ENCODE data around the gene PPP1CA.

The PPP1CA gene

DNA sequence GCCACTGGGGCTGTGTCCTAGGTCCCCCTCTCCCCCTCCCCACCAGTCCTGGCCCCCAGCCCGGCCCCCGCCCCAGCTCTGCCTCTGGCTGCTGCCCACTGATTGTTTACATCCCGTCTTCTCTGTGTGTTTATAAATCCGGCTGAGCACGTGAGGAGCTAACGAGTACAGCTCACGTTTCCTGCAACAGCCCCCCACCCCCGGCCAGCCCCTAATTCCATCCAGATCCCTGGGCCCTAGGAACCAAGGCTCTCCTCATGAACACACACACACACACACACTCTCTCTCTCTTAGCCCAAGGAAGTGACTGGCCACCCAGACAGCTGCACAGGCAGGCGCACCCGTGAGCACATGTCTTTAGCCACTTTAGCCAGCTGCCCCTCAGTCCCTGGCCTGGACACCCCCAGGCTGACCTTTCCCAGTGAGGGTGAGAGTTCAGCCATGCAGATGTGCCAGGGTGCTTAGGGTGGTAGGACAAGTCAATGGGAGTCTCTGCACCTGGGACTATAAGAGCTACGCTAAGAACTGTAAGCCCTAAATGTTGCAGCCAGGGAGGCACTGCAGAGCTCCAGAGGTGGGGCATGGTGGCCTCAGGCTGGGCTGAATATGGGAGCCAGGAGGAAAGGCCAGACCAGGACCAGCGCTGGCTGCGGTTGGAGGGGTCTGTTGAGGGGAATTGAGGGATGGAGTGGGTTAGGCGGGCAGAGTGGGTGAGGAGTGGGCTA is 31.1 kb downstream of the PPP1CA start:
- DNase-seq (ENCODE audit: low read depth in 2 of 2): no peak

DNA sequence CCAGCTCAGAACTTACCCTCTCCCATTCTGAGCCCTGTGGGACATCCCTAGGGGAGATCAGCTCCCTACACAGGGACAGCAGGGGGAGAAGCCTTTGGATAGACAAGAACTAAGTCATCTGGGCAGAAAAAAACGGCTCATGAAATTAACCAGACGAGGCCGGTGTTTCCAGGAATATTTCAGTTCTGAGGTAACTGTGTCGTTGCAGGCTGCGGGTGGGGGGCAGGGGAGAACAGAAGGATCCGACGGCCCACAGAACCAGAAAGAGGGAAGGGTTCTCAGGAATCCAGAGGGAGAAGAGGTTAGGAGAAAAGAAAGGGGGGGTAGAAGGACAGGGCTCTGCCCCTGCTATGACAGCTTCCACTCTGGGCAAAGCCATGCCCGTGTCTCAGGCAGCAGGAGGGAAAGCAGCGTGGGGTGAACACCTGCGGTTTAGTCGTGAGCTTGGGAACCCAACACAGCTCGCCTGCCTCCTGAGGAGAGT is 31.8 kb downstream of the PPP1CA start:
- no peak for DNase-seq (ENCODE audit: low read depth in 2 of 2)

DNA sequence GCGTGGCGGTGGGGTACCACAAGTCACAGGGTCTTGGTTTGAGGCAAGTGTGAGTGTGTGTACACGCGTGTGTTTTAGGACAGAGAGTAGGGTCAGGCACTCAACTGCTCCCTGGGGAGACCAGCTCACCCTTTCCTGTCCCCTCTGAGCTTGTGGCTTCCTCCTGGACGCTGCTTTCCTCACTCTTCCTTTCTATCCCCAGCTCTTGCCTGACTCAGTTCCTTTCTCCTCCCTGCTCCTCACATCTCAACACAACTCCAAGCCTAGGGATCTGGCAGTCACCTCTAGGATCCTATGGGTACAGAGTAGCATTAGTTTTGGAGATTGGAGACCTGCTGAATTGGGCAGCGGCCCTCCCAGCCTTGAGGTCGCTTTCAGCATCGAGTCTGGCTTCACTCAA is 32.4 kb downstream of the PPP1CA start:
- no peak for DNase-seq (ENCODE audit: low read depth in 2 of 2)

DNA sequence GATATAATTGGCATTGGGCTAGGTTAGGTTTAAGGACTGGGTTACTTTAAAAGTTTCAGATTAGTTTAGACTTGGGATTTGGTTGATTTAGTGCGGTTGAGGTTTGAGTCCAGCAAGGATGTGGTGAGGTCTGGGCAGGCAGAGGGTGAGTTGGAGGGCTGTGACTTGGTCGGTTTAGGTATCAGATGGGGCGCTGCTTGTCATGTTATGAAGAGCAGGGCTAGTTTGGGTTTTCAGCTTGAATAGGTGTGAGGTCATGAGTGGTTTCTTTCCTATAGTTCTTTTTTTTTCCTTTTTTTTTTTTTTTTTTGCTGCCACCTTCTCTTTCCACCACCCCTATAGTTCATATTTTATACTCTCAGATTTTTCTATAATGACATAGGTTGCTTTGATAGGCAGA is 33.0 kb downstream of the PPP1CA start:
- no peak for DNase-seq (ENCODE audit: low read depth in 2 of 2)

DNA sequence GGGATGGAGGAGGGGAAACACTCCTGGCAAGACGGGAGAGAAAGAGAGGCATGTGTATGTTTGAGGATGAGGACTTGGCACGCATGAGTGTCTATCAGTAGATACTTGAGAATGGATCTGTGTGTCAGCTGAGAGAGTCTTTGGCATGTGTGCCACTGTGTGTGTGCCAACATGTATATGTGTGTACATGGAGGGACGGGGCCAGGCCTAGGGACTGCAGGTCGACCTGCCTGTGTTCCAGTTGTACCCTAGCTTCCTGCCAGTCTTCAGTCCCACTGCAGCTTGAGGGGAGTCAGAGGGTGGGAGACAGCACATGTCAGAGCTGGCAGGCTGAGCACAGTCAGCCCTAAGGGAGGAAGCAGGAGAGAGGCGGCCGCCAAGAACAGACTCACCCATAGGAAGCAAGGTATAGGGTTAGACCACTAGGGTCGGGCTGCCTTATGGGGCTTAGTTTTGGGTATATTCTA is 33.9 kb downstream of the PPP1CA start:
- DNase-seq (ENCODE audit: low read depth in 2 of 2): no peak

DNA sequence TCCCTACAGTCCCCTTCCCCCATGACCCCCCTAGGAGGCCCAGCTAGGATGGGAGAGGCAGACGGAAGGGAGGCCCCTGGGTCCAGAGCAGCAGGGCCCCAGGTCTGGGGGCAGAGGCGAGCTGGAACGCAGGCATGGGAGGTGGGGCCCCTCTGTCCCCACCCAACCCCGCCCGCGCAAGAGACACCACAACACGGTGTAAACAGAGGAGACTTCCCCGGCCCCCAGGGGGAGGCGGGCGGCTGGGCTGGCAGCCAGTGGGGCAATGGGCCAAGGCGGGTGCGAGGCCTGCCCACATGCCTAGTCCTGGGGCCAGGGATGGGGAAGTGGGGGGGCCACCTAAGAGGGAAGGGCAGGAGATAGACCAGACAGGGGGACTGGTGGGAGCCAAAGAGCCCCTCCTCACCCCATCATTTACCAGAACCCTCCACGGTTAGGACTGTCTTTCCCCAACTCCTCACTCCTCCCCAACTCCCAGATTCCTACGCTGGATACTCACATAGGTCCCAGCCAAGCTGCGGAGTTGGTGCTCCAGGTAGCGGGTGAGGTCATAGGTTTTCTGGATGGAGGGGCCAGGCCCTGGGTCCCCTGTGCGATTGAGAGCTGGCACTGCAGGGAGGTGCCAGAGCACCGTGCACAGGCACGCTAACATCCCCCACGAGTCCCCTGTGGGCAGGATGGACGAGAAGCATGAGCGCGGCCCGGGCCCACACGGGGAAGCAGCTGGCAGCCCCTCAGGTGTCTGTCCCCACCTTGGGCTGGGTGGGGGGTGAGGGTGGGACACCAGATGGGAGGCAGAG is 34.5 kb downstream of the PPP1CA start:
- no peak for DNase-seq (ENCODE audit: low read depth in 2 of 2)

DNA sequence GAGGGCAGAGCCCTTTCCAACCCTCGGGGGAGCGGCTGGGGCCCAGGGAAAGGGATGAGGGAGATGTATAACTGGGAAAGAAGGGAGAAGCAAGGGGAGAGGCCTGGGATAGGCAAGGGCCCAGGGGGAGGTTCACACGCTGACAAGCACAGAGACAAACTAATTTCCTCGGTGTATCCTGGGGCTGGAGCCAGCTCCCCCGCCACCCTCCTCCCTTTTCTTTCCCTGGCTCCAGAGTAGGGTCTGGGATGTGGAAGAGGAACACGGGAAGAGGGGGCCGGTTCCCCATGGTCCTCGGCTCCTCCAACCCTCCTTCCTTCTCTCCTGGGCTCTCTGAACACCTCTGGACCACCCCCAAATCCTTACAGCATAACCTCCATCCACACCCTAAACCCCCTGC is 35.1 kb downstream of the PPP1CA start:
- no peak for DNase-seq (ENCODE audit: low read depth in 2 of 2)

DNA sequence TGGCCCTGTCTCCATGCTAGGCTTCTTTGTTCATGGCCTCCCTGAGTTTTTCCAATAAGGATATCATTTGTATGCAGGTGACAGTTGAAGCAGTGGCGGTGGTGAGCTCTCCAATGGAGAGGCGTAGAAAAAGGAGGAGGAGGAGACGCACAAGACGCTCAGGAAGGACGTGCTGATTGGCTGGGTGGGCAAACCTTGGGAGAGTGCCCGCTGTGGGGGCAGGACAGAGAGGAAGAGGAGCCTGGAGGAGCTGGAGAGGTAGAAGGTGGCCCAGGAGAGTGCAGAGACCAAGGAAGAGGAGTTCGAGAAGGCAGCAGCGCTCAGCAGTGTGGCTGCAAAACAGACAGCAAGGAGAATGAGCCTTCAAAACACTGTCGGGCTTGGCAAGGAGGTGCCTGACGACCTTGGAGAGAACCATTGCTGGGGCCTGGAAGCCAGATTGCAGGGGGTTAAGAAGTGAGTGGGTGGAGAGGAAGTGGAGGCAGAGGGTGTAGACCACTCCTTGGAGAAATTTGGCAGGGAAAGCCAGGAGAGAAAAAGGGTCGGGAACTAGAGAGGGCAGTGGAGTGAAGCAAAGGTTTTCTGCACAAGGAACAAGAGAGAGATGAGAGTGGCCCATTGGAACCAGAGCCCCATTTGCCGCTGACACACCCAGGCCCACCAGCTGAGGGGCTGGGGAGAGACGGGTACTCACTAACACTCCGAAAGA is 35.8 kb downstream of the PPP1CA start:
- DNase-seq (ENCODE audit: low read depth in 2 of 2): no peak

DNA sequence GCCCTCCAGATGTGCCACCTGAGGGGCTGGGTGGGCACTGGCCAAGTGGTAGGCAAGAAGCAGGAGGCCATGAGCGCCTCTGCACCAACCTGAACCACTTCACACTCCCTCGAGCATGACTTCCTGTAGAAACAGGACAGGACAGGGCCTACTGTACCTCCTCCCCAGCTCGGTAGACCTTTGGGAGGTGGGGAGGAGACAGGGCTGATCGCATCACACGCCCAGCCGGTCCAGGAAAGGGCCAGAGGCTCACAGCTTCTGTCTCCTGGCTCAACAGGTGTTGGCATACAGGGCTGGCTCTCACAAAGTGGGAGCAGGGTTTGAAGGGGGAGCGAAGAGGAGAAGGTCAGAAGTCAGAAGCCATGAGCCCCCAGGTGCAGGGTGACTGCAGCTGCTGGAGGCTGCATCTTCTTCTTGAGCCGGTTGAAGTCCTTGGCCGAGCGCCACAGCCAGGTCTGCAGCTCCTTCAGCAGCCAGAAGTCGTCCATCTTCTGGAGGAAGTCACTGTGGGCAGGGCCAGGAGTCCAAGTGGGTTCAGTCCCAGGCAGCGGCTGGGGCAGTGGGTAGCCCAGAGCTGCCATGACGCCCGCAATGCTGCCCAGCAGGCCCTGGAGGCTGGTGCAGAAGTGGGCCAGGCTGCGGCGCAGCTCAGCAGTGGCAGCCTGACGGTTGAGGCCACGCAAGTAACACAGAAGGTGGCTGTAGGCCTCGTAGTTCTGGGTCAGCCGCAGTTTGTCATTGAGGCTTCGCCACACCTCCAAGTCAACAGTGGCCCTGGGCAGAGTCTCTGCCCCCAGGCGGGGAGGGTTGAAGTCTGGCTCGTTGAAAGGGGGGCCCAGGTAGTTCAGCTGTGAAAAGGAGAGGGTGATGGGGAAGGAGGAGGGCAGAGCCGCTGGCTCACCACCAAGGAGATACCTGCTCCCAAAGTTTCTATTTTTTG is 36.6 kb downstream of the PPP1CA start:
- DNase-seq (ENCODE audit: low read depth in 2 of 2): no peak

DNA sequence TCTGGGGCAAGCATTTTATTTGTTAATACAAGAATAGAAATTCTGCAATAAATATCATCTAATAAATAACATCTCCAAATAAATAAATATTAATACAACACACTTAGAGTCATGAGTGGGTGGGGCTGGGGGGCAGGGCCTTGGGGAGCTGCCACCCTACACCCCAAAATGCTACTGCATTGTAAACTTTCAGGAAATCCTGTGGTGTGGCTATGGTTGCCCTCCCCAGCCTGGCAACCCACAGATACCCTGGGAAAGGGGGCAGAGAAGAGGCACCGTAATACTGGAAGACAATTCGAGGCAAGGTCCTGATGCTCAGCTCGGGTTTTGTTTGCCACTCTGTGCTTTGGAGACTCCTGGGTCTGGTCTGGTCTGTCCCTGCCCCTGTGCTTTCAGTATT is 37.5 kb downstream of the PPP1CA start:
- no peak for DNase-seq (ENCODE audit: low read depth in 2 of 2)

DNA sequence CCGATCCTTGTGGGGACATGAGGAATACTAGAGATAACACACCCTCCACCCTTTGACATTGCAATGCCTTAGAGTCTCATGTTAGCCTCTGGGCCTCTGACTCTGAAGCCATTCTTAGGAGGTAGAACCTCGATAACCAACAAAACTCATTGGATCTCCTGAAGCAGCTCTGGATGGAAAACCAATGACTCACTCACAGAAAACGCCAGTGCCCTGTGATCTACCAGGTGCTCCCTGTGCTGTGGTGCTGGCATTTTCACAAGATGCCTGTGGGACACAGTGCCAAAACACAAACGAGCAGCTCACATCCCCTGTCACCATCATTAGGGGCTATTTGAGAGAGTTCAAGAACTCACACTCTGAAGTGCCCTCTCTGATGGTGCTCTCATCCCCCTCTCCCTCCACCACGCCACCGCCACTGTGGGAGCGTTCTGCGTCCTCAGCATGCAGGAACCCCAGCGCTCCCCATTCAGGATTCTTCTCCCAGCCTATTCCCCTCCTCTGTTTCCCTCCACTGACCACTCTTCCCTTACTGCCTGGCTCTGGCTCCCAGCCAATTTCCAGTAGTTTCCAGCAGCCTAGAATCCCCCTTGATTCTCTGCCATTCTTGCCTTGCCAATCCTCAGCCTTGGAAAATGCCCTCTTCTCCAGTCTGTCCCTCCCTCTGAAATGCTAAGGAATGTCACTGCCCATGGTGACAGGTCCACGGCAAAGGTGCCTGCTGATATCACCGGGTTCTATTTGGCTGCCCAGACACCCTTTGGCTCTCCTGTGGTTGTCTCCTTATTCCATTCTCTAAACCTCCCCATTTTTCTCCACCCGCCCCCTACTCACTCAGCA is 43.6 kb downstream of the PPP1CA start:
- no peak for DNase-seq (ENCODE audit: low read depth in 2 of 2)

DNA sequence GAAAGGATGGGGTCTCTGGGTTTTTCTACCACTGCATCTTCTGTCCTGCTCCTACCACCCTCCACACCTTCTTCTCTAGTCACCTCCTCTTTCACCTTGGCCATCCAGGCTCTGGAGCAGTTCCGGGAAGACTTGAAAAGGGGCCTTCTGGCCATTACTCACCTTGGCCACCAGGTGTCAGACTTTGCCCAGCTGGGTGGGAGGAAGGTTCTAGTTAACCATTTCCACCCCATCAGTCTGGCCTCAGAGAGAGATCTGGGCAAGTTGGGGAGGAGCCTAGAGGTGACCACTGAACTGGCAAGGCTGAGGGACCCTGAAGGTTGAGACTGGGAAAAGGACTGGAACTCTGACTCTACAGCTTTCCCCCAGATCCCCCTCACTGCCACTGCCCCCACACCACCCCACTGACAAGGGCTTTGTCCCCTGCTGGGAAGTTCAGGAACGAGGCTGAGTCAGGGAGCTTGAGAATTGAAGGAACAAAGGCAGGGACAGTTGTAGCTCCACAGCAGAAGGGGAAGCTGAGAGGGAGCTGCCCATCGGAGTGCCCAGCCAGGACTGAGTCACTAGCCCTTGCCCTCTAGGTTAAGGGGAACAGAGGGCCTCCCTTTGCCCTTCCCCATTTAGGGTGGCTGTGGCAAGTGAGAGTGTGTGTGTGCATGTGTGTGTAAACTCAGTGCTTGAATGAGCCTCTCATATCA is 44.6 kb downstream of the PPP1CA start:
- peak; percentile 41 to 47 for DNase-seq (ENCODE audit: low read depth in 2 of 2)

DNA sequence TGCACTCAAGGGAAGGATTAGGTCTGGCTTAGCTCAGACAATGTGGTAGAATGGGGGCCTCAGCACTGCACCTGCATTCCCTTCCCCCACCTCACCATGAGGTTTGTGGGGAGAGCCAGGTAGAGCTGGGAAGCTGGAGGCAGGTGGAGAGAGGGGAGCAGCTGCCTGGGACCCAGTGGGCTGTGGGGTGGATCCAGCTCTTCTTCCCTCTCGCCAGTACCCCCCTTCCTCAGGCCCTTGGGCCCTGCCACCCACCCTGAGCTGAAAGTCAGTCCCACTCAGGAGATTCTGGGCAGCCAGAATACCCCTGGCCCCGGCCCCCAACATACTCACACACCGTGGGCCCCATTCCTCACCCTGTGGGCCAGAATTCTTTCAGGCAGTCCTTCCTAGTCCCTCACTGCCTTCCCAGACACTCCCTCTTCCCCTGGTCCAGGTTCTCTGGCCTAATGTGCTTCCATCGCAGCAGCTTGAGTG is 45.2 kb downstream of the PPP1CA start:
- DNase-seq (ENCODE audit: low read depth in 2 of 2): no peak

DNA sequence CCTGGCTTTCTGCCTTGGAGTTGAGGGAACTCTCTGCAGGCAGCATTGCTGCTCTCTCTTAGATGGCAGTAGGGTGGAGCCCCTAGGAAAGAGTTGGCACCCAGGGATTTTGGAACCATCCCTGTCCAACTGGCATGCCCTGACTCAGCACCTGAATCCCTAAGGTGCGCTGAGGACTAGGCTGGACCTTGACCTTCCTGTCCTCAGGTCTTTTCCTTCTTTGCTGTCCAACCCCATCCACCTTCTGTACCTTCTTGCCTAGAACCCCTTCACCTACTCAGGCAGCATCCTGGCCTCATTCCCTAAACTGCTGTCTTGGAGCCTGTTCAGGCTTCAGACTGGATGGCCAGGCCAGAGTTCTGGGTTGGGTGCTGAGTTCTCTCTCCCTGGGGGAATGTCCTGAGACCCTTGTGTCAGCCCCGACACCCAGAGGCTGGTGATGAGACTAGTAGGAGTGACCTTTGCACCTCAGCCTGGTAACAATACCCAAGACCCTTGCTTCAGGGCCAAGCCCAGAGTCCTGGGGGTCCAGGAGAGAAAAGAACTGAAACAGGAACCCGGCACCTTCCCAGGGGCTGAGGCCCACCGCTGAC is 45.8 kb downstream of the PPP1CA start:
- no peak for DNase-seq (ENCODE audit: low read depth in 2 of 2)

DNA sequence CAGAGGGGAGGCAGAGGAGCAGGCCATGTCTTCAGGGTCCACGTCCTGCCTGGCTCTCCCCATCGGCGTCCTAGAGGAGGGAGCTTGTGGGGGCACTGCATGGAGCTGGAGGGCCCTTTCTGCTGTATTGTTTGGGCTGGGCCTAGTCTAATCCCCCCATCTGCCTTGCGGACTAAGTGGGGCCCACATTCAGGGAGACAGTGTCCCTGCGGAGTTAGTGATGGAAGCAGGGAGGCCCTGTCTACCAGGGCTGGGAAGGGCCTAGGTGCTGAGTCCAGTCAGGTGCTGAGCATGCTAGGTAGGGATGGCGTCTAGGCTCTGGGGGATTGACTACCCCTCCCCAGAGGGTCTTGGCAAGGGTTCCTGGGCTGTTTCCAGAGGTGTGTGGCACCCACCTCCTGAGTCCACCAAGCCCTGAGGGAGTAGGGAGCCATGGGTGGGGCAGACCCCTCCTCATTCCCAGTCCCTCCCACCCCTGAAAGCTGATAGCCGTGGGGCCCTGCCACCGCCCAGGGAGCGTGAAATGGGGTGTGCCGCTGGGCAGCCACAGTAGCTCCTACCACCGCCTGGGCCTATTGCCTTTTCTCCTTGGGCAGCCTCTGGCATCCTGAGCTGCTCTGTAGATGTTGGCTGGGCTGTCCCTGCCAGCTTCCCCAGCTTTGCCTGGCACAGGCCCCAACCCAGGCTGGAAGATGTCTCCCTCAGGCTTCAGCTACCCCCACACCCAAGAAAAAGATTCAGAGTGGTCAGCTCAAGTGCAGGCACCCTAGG is 46.5 kb downstream of the PPP1CA start:
- DNase-seq (ENCODE audit: low read depth in 2 of 2): no peak

DNA sequence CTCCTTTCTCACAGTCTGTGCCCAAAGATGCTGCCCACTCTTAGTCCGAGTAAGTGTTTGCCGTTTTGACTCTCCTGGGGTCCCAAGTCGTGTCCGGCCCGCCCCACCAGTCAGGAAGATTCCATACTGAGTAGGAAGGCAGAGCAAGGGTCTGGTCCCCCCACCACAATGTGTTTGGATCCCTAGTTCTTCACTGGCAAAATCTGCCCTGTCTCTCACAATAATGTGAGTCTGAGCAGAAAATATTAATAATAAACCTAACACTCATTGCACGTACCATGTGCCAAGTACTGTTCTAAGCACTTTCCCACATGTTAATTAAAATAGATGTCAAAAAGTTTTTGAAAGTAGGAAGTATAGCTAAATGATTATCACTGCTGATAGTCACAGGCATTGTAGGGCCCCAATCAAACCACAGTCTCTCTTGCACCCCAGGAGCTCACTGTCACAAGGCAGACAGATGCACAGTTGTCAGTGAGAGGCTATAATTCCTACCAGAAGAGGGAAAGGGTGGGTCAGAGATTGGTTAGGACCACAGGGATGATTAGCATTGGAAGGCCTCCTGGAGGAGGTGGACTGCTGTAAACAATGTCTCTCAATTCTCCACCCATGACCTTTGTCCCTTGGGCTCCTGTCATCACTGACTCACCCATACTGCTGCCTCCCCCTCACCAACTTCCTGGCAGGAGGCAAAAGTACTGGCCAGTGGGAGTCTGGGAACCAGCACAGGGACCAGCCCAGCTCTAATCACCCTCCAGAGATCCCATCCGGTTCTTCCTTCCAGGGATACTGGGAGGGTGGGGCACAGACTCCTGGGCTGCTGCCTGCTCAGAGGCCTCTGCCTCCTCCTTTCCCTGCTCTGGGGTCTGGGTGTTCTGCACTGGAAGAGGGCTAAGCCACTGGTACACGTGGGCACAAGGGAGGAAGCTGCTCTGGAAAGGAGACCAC is 47.3 kb downstream of the PPP1CA start:
- DNase-seq (ENCODE audit: low read depth in 2 of 2): no peak

All from activated CD4-positive, alpha-beta T cell treated with anti-CD3 and anti-CD28 coated beads for 24 hours (primary cell).